NCI-H1930 (cell line): Measurements from ENCODE around the gene RNF157.

Experiments used
- DNase-seq, 2 experiments: peaks; one replicate each; lab custom pipeline; 2025; lab: John Stamatoyannopoulos, UW

Gene RNF157

GRCh38 chr17:76157759-76158158 is 82.5 kb downstream of the RNF157 start:
- no peak for DNase-seq

GRCh38 chr17:76156662-76156991 is 83.7 kb downstream of the RNF157 start:
- DNase-seq: no peak

GRCh38 chr17:76155988-76156661 is 84.2 kb downstream of the RNF157 start:
- DNase-seq: no peak

- no peak for DNase-seq
Observed at GRCh38 chr17:76154936-76155845, 85.1 kb downstream of the RNF157 start.

GRCh38 chr17:76154292-76154691 is 86.0 kb downstream of the RNF157 start:
- DNase-seq: no peak

- no peak for DNase-seq
Observed at GRCh38 chr17:76153640-76154039, 86.7 kb downstream of the RNF157 start.

- no peak for DNase-seq
Observed at GRCh38 chr17:76153202-76153601, 87.1 kb downstream of the RNF157 start.

GRCh38 chr17:76152591-76152990 is 87.7 kb downstream of the RNF157 start:
- no peak for DNase-seq

GRCh38 chr17:76151896-76152454 is 88.3 kb downstream of the RNF157 start:
- DNase-seq: no peak

GRCh38 chr17:76150712-76151622 is 89.3 kb downstream of the RNF157 start:
- no peak for DNase-seq

GRCh38 chr17:76149214-76149613 is 91.1 kb downstream of the RNF157 start:
- no peak for DNase-seq

- no peak for DNase-seq
Observed at GRCh38 chr17:76148015-76148326, 92.3 kb downstream of the RNF157 start.

GRCh38 chr17:76147211-76148014 is 92.9 kb downstream of the RNF157 start:
- no peak for DNase-seq

GRCh38 chr17:76146053-76146851 is 94.0 kb downstream of the RNF157 start:
- DNase-seq: no peak

- no peak for DNase-seq
Observed at GRCh38 chr17:76145231-76146052, 94.9 kb downstream of the RNF157 start.

GRCh38 chr17:76142585-76143041 is 97.7 kb downstream of the RNF157 start:
- DNase-seq: no peak

- no peak for DNase-seq
Observed at GRCh38 chr17:76142039-76142584, 98.2 kb downstream of the RNF157 start.

GRCh38 chr17:76141212-76142038 is 98.9 kb downstream of the RNF157 start, which contains the start of gene FOXJ1:
Gene FOXJ1 (minus strand): TSS chr17:76141245. CDS start chr17:76140395, 850 bp downstream.
- DNase-seq: peak; percentile 90 to 95
